ENCODE measurements around the gene SLC16A10.

- TF ChIP-seq TAF1 (IDR thresholded peaks at IDR 0.05; ENCODE audit: borderline replicate concordance, insufficient read depth, low read length) (no peak), POLR2AphosphoS5 (IDR thresholded peaks at IDR 0.05; ENCODE audit: low read depth, low read length) (no peak), REST (IDR thresholded peaks at IDR 0.05; ENCODE audit: insufficient read depth in 1 of 2, low read depth in 2 of 2, low read length in 2 of 2) (no peak), SIN3A (IDR thresholded peaks at IDR 0.05; ENCODE audit: borderline replicate concordance, insufficient read depth, low read length) (no peak), FOXP2 (optimal IDR thresholded peaks at IDR 0.05; ENCODE audit: borderline replicate concordance, extremely low read depth, extremely low read length, insufficient read depth) (no peak)
Measured at GRCh38 chr6:111107589-111107988, 20.3 kb downstream of the SLC16A10 start.
